HG02973 (cell line): ENCODE results near the gene GNG5.
"Not testable (repeated sequence)": the region's sequence is repeated elsewhere in the genome, so short reads cannot be mapped to it uniquely, and the experiment has no call there.

Experiments used
- ATAC-seq: cut with Tn5 transposase; IDR thresholded peaks from one replicate; pipeline ENCODE4 v1.9.1; 2021; ENCODE audit warnings: moderate library complexity; ENCODE audit not compliant: unreplicated experiment

Gene GNG5

GRCh38 chr1:84489766-84490165, 16.6 kb downstream of the GNG5 start:
- no peak for ATAC-seq

- no peak for ATAC-seq
Observed at GRCh38 chr1:84488107-84488506, 18.3 kb downstream of the GNG5 start.

- no peak for ATAC-seq
Observed at GRCh38 chr1:84481317-84481716, 25.1 kb downstream of the GNG5 start.

GRCh38 chr1:84480650-84481049, 25.7 kb downstream of the GNG5 start:
- peak; percentile 47 for ATAC-seq

GRCh38 chr1:84479998-84480397, 26.4 kb downstream of the GNG5 start:
- ATAC-seq = no peak

DNA sequence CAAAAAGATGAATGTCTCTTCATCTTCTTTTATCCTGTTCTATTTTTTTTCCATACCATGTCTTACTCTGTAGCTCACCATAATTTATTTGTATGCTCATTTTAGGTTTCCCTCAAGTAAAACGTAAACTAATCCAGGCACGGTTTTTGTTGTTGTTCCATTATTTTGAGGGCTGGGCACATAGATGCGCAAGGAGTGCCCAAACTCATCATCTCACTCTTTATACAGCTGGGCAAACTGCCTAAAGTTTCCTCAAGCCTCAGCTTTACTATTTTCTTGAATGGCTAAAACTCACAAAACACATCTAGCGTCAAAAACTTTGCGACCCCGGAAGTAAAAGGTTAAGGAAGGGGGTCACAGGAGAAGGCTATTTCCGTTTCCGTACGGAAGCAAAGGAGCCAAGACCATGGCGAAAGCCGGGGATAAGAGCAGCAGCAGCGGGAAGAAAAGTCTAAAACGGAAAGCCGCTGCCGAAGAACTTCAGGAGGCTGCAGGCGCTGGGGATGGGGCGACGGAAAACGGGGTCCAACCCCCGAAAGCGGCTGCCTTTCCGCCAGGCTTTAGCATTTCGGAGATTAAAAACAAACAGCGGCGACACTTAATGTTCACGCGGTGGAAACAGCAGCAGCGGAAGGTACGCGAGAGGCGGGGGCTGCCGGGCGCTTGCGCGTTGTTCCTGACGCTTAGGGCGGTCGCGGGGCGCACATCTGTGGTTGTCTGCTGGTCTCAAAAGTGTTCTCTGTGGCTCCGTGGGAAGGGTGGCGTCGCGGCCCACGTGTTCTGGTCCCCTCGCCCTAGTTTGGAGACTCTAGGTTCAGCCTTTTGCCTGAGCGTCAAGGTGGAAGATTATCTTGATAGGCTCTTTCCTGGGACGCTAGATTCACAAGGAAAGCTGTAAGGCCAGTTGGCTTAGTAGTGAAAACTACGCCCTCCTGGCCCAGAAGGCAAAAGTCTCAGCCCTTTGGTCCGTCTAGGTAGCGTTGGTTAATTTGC, 27.2 kb downstream of the GNG5 start, which contains the start of gene RPF1:
Gene RPF1 (plus strand): TSS at position 391 of the 993 bp plus-strand sequence. CDS start 16 bp downstream, at position 407.
- ATAC-seq = peak; percentile 91

DNA sequence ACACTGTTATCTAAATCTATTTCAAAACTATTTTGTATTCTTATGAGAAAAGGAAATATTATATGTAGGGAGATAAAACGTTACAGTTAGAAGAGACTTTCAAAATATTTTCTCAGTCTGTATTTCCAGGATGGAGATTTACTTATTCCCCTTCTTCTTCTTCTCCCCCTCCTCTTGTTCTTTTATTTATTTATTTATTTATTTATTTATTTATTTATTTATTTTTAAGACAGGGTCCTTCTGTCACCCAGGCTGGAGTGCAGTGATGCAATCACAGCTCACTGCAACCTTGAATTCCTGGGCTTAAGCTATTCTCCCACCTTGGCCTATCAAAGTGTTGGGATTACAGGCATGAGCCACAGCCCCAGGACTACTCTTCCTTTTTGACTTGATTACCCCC, 30.2 kb downstream of the GNG5 start:
- ATAC-seq = no peak

GRCh38 chr1:84467298-84467697, 39.1 kb downstream of the GNG5 start:
- no peak for ATAC-seq

GRCh38 chr1:84462118-84462517, 44.3 kb downstream of the GNG5 start:
- ATAC-seq = no peak

GRCh38 chr1:84452436-84452835, 53.9 kb downstream of the GNG5 start:
- ATAC-seq = no peak

- no peak for ATAC-seq
Observed at GRCh38 chr1:84450910-84451309, 55.5 kb downstream of the GNG5 start.

DNA sequence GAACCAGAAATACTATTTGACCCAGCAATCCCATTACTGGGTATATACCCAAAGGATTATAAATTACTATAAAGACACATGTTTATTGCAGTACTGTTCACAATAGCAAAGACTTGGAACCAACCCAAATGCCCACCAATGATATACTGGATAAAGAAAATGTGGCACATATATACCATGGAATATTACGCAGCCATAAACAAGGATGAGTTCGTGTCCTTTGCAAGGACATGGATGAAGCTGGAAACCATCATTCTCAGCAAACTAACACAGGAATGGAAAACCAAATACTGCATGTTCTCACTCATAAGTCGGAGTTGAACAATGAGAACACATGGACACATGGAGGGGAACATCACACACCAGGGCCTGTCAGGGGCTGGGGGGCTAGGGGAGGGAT, 57.7 kb downstream of the GNG5 start:
- ATAC-seq = not testable (repeated sequence)
